HG02763 (cell line): ENCODE measurements around the gene CLDN14.

Experiments
- ATAC-seq: cut with Tn5 transposase; IDR thresholded peaks from one replicate; pipeline ENCODE4 v1.9.1; 2021; ENCODE audit warnings: mild to moderate bottlenecking, moderate library complexity; ENCODE audit not compliant: unreplicated experiment

CLDN14 gene

DNA sequence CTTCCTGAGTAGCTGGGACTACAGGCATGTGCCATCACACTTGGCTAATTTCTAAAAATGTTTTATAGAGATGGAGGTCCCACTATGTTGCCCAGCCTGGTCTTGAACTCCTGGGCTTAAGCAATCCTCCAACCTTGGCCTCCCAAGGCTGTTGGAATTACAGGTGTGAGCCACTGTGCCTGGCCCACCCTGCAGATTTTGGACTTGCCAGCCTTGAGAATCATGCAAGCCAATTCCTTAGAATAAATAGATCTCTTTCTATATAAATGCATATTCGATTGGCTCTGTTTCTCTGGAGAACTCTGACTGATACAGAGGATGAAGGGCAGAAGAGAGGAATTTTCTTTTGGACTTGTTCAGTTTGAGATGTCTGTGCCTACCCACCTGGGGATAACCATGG is 6.7 kb downstream of the CLDN14 start:
- no peak for ATAC-seq

DNA sequence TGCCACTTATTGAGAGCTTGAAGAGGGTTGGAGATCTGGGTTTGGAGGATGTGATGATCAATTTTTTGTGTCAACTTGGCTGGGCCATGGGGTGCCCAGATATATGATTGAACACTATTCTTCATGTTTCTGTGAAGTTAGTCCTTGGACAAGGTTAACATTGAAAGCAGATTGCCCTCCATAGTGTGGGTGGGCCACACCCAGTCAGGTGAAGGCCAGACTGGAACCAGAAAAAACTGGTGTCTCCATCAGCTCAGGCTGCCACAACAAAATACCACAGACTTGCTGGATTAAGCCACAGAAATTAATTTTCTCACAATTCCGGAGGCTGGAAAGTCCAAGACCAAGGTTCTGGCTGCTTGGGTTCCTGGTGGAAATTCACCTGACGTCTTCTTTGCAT is 7.5 kb downstream of the CLDN14 start:
- no peak for ATAC-seq

- no peak for ATAC-seq
Observed at GRCh38 chr21:36471254-36471723, 8.6 kb downstream of the CLDN14 start.

DNA sequence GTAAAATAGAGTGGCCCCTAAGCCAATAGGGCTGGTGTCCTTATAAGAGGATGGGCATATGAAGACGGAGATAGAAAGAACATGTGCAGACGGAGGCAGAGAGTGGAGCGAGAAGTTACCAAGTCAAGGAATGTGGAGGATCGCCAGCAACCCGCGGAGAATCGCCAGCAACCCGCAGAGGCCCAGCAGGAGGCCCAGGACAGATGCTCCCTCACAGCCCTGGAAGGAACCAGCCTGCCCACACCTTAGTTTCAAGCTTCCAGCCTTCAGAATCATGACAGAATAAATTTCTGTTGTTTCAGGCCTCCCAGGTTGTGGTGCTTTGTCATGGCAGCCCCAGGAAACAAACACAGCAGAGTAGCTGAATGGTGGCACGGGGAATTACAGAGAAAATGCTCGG is 9.6 kb downstream of the CLDN14 start:
- no peak for ATAC-seq

- ATAC-seq: no peak
Observed at GRCh38 chr21:36466061-36466511, 13.8 kb downstream of the CLDN14 start.

- ATAC-seq: no peak
Observed at GRCh38 chr21:36465478-36465877, 14.4 kb downstream of the CLDN14 start.

DNA sequence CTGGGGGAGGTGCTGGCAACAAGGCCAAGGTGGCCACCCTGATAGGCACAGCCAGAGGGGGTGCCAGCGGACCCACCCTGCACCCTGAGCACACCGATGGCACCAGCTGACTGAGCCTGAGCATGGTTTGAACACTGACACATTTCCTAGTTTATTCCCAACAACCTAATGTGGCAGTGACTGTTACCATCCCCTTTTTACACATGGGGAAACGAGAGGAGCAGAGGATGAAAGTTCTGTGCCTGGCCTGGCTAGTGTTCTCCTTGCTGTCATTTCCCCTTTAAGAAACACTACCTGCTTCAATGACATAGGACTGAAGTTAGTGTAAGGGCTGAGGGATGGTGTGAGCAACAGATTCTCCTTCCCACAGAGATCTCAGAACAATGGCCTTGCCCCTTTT is 15.3 kb downstream of the CLDN14 start:
- ATAC-seq: no peak

- ATAC-seq: no peak
Observed at GRCh38 chr21:36463991-36464390, 15.9 kb downstream of the CLDN14 start.

GRCh38 chr21:36463204-36463603 is 16.7 kb downstream of the CLDN14 start:
- ATAC-seq: no peak

GRCh38 chr21:36461918-36462486 is 17.9 kb downstream of the CLDN14 start:
- ATAC-seq: no peak

GRCh38 chr21:36461277-36461917 is 18.5 kb downstream of the CLDN14 start:
- ATAC-seq: no peak

GRCh38 chr21:36460866-36461265 is 19.1 kb downstream of the CLDN14 start:
- no peak for ATAC-seq

DNA sequence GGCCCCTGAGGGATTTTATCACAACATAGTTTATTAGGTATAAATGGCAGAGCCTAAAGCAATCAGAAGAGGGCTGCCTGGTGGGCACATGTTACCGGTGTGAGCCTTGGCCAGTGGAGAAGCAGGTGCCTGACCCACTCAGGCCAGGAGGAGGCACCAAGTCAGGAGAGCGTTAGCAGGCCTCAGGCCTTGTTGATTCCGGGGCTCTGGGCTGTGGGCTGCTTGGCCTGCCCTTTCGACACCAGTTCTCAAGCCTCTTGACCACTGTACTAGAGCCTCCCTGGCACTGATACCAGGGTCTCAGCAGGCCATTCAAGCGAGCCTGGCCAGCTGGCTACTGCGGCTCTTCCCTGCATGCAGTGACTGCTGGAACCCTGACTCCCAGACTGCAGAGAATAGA is 20.8 kb downstream of the CLDN14 start:
- ATAC-seq: no peak

DNA sequence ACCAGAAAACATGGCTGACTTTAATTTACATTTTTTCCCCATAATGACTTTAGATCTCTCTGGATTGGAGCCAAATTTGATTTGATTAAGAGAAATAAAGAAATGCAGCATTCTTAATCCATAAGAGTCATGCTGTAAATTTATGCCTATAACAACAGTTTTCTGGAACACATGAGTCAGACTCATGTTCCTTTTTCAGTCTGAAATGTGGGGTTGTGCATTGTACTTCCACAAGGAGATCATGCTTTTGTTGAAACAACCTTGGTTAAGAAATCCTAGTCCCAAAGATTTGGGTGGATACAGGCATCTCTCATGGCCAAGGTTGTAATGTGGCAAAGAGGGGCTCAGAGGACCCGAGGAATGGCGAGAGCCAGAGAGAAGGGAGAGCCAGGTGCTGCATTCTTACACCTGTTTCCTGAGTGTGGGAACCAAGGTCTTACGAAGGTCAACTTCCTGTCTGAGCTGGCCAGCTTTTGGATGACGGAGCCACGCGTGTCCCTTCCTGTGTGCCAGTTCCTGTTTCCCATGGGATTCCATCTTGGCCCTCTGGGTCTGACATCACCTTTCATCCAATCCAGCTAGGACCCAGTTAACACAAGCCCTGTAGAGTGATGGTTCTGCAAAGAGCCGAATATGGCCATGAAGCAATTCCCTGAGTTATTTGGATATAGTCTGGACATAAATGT is 23.1 kb downstream of the CLDN14 start:
- ATAC-seq: no peak

DNA sequence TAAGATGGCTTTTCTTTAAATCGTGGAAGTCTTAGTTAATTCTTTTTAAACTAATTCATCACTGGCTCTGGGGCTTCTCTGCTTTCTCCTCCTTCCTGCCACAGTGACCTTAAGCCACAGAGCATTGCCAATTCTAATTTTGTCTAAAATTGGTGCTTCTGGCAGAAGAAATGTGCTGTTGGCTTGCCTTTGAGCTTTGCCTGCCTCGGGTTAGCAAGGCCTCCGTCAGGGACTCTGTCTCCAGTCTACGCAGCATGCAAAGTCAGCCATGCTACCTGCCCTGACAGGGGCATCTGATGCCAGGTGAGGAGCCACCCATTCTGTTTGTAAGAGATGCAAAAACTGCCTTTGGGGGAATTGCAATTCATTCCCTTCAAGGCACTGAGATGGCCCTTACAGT is 25.2 kb downstream of the CLDN14 start:
- ATAC-seq: no peak

- ATAC-seq: no peak
Observed at GRCh38 chr21:36454093-36454531, 25.8 kb downstream of the CLDN14 start.

DNA sequence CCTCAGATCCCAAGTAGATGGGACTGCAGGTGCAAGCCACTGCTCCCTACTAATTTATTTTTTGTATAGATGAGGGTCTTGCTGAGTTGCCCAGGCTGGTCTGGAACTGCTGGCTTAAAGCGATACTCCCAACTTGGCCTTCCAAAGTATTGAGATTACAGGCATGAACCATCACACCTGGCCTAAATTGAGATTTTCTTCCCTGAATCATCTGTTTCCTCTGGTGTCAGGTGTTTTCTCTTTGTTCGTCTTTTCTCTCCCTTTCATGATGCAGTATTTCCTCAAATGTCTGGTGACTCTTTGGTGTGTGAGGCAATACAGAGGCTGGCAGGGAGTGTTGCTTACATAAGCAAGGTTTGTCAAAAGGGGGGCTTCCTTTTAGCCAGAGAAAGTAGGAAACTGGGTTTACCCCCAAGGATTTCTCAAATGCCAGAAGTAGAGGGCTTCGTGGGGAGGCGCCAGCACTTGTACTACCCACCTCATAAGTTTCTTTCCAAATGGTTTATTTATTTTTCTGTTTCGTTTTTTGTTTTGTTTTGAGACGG is 27.6 kb downstream of the CLDN14 start:
- ATAC-seq: no peak

- ATAC-seq: no peak
Observed at GRCh38 chr21:36451506-36451905, 28.4 kb downstream of the CLDN14 start.

- no peak for ATAC-seq
Observed at GRCh38 chr21:36450511-36450910, 29.4 kb downstream of the CLDN14 start.

- ATAC-seq: no peak
Observed at GRCh38 chr21:36446301-36446700, 33.6 kb downstream of the CLDN14 start.

DNA sequence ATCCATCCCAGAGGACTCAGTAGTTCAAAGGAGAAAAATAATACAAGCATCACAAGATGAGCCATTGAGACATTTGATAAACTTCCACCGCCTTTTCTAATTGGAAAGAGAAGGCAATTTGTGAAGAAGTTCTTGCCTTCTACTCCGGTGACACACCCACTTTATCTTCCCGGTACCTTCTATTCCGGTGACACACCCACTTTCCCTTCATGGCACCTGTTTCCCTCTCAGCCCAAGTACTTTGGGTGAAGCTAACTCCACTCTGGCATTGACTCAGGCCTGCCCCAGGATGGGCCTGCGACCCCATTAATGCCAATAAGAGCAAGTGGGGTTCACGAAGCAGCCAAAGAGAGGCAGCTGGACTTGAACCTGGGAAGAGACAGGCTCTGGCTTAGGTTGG is 38.2 kb downstream of the CLDN14 start:
- ATAC-seq: no peak

DNA sequence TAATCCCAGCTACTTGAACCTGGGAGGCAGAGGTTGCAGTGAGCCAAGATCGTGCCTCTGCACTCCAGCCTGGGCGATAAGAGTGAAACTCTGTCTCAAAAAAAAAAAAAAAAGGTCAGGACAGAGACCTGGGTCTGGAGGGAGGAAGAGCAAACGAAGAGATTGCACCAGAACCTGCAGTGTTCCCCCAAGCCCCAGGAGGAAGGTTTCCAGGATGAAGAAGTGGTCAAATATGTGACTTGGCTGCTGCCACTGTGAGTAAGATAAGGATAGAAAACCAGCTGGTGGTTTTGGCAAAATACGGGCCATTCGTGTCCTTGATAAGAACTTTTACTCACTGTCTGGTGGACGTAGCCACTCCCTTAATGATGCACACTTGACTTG is 42.2 kb downstream of the CLDN14 start:
- no peak for ATAC-seq
